Measurements from ENCODE around the gene NDUFB2. TPM values are rescaled to one million over a fixed set of nuclear protein-coding genes. Genes with fewer than 3 reads are reported as not detected.

Gene NDUFB2
- total RNA-seq: 203 and 401 TPM in 2 replicates

GRCh38 chr7:140696680-140697446 lies at the start of gene NDUFB2:
NDUFB2 (plus strand) TSS chr7:140696708; CDS start chr7:140696745, 37 bp downstream.

GRCh38 chr7:140672382-140673062 lies 24.0 kb upstream of the NDUFB2 start, which contains the start of gene ADCK2:
ADCK2 (plus strand) TSS chr7:140672945; CDS start chr7:140673331, 386 bp downstream.

Other genes starting within 250 kb of the NDUFB2 start
- gene MKRN1, start 217.2 kb upstream of the NDUFB2 start, total RNA-seq: 42.7 and 50.5 TPM in 2 replicates
- gene DENND2A, start 55.9 kb upstream of the NDUFB2 start, total RNA-seq: 3.4 and 4.0 TPM in 2 replicates
- 14.7 and 17.5 TPM in 2 replicates for gene ADCK2, start 23.8 kb upstream of the NDUFB2 start, total RNA-seq
- gene BRAF, start 228.2 kb downstream of the NDUFB2 start, total RNA-seq: 9.8 and 12.2 TPM in 2 replicates

Data from myometrial cell (primary cell).